Stomach (tissue), 9 donors: ENCODE data around the gene RNF7. TPM values are rescaled to one million over a fixed set of nuclear protein-coding genes. Genes with fewer than 3 reads are reported as not detected.

Experiments
- DNase-seq, 2 donors: peaks; one replicate each; pipeline versions ENCODE4 v3.0.0 to v3.0.0-alpha.2; 2013 to 2019
- H3K27ac ChIP-seq, 5 donors: fragments of 200-600 bp in 4 of 5; sonication (generic) in 4 of 5; one replicate each; pipeline ENCODE4 v1.5.1; 2013 to 2019; ENCODE audit warnings: mild to moderate bottlenecking in 1 of 5, moderate library complexity in 1 of 5
- H3K27me3 ChIP-seq, 3 donors: fragments of 200-600 bp; sonication (generic); one replicate each; pipeline ENCODE4 v1.5.1; 2017 to 2019; ENCODE audit warnings: mixed run types in 1 of 3
- H3K36me3 ChIP-seq, 4 donors: fragments of 200-600 bp; sonication (generic); 1 replicate in 3 of 4; 2 replicates in 1 of 4; pipeline ENCODE4 v1.5.1; 2016 to 2019
- H3K4me1 ChIP-seq, 4 donors: fragments of 200-600 bp; sonication (generic); one replicate each; pipeline ENCODE4 v1.5.1; 2016 to 2019
- H3K4me3 ChIP-seq, 4 donors: fragments of 200-600 bp; sonication (generic) in 3 of 4; one replicate each; pipeline ENCODE4 v1.5.1; 2016 to 2019; ENCODE audit warnings: mild to moderate bottlenecking in 1 of 4
- H3K9me3 ChIP-seq, 4 donors: fragments of 200-600 bp; sonication (generic); one replicate each; pipeline ENCODE4 v1.5.1; 2016 to 2019
- CTCF ChIP-seq, 7 experiments: fragments of 450-650 bp in 4 of 7; fragments of 200-600 bp in 3 of 7; sonication (generic) in 3 of 7; IDR thresholded peaks; one replicate each; pipeline ENCODE4 v1.5.1; 2016 to 2019; ENCODE audit warnings: antibody characterized with exemption in 7 of 7, control low read depth in 2 of 7, mild to moderate bottlenecking in 1 of 7
- EP300 ChIP-seq: sonication (generic); formaldehyde crosslinking; IDR thresholded peaks from one replicate; pipeline ENCODE4 v1.6.1; 2017; ENCODE audit warnings: antibody characterized with exemption
- POLR2A ChIP-seq, 4 donors: fragments of 450-650 bp; IDR thresholded peaks; one replicate each; pipeline ENCODE4 v1.6.1; 2016; ENCODE audit warnings: antibody characterized with exemption in 4 of 4, control low read depth in 2 of 4, mild to moderate bottlenecking in 1 of 4, moderate library complexity in 1 of 4
- POLR2AphosphoS5 ChIP-seq, 3 donors: sonication (generic); formaldehyde crosslinking; IDR thresholded peaks; one replicate each; pipeline ENCODE4 v1.6.1; 2016; ENCODE audit warnings: antibody characterized with exemption in 3 of 3
- WGBS, 5 donors: extraction: QIAGEN DNeasy Blood & Tissue Kit in 3 of 5; methylation state at CpG; one replicate each; pipeline versions ENCODE4 v1.1.5 to v1.1.7; 2013 to 2018; 5-methylcytosine and 5-hydroxymethylcytosine counted together
- intact Hi-C: fragments of 100-400 bp; cut with DNase I; formaldehyde crosslinking; loops from one replicate; pipeline ENCODE4 v1.15.1; 2023; ENCODE audit warnings: low total_unique reads
- polyA plus RNA-seq, 3 donors: library from polyadenylated mRNA; stranded (reverse); fragments of 200-250 nt; gene quantifications; one replicate each; pipeline ENCODE4 v1.2.3, GENCODE V29; 2013
- total RNA-seq, 5 donors: library from RNA; depleted of rRNA; stranded (reverse); fragments of >200 nt; gene quantifications; one replicate each; pipeline versions ENCODE4 v1.1.0 to v1.2.3, GENCODE V29; 2014 to 2016
- donor health status: healthy with polysubstance abuse.
- donor health status: Bipolar disorder and iron deficiency.
- donor health status: healthy.

The RNF7 gene
- total and polyA plus RNA-seq, 8 donors, result 40.2 to 236 (median 111) TPM

- WGBS, 5 donors, result 84 to 94% (median 91%) methylated on average over 15 of the region's 15 CpGs
Observed at GRCh38 chr3:141776885-141777284, 38.8 kb downstream of the RNF7 start.

GRCh38 chr3:141777957-141778813, 40.1 kb downstream of the RNF7 start:
- H3K36me3 ChIP-seq, result no peaks in the 10 kb centered on the region
- 87 to 94% (median 92%) methylated on average over 31 to 42 of the region's 42 CpGs for WGBS, 5 donors
- intact Hi-C loops, result no loop called here
- H3K9me3 ChIP-seq, result no peaks in the 10 kb centered on the region
- H3K27ac ChIP-seq, result no peak overlapping the region
- no peak for DNase-seq
- TF ChIP-seq POLR2AphosphoS5 (IDR thresholded peaks at IDR 0.05), result no peak
- H3K4me3 ChIP-seq, result no peak overlapping the region
- H3K4me1 ChIP-seq, result no peaks in the 10 kb centered on the region
- H3K27me3 ChIP-seq, result no peaks in the 10 kb centered on the region

More at GRCh38 chr3:141776885-141777284, 38.8 kb downstream of the RNF7 start:
- Histone ChIP-seq H3K9me3 (no peaks in the 10 kb centered on the region), H3K36me3 (no peaks in the 10 kb centered on the region), H3K4me1 (no peaks in the 10 kb centered on the region), H3K27me3 (no peaks in the 10 kb centered on the region), H3K4me3 (no peak overlapping the region), H3K27ac (no peak overlapping the region)
- intact Hi-C loops, result no loop called here
- DNase-seq, result no peak
- no peak for TF ChIP-seq POLR2A (IDR thresholded peaks at IDR 0.05)
- no peak for TF ChIP-seq CTCF (IDR thresholded peaks at IDR 0.05)
- no peak for TF ChIP-seq EP300
- no peak for TF ChIP-seq POLR2AphosphoS5 (IDR thresholded peaks at IDR 0.05)

GRCh38 chr3:141779667-141780066, 41.6 kb downstream of the RNF7 start:
- TF ChIP-seq POLR2AphosphoS5 (IDR thresholded peaks at IDR 0.05) (no peak), POLR2A (IDR thresholded peaks at IDR 0.05) (no peak), EP300 (no peak), CTCF (IDR thresholded peaks at IDR 0.05) (no peak)
- Histone ChIP-seq H3K27ac (no peak overlapping the region), H3K27me3 (no peaks in the 10 kb centered on the region), H3K9me3 (no peaks in the 10 kb centered on the region), H3K4me1 (no peaks in the 10 kb centered on the region), H3K4me3 (no peak overlapping the region), H3K36me3 (no peaks in the 10 kb centered on the region)
- no peak for DNase-seq
- 87 to 100% (median 100%) methylated on average over 1 of the region's 1 CpG for WGBS, 5 donors
- intact Hi-C loops, result no loop called here

- intact Hi-C loops, result no loop called here
Observed at GRCh38 chr3:141782386-141782932, 44.4 kb downstream of the RNF7 start.

More at GRCh38 chr3:141782386-141782932, 44.4 kb downstream of the RNF7 start:
- H3K27me3 ChIP-seq, result no peaks in the 10 kb centered on the region
- H3K27ac ChIP-seq, result no peak overlapping the region
- H3K4me1 ChIP-seq, result no peaks in the 10 kb centered on the region
- no peak for DNase-seq
- WGBS, 5 donors, result 41 to 72% (median 52%) methylated on average over 4 of the region's 4 CpGs
- H3K4me3 ChIP-seq, result no peak overlapping the region
- no peaks in the 10 kb centered on the region for H3K9me3 ChIP-seq
- H3K36me3 ChIP-seq, result no peaks in the 10 kb centered on the region
- TF ChIP-seq POLR2A (IDR thresholded peaks at IDR 0.05) (no peak), CTCF (IDR thresholded peaks at IDR 0.05) (no peak), POLR2AphosphoS5 (IDR thresholded peaks at IDR 0.05) (no peak), EP300 (no peak)
